Left lobe of liver (tissue), 2 donors: Measurements from ENCODE around the gene MAP2K3. TPM values are rescaled to one million over a fixed set of nuclear protein-coding genes. Genes with fewer than 3 reads are reported as not detected.
"Not testable (repeated sequence)": the region's sequence is repeated elsewhere in the genome, so short reads cannot be mapped to it uniquely, and the experiment has no call there.

Experiments used
- ATAC-seq: fragments of 200-7000 bp; cut with Tn5 transposase; one replicate; pipeline ENCODE4 v1.9.1; 2020; ENCODE audit warnings: mild to moderate bottlenecking, moderate library complexity
- DNase-seq: peaks from one replicate; pipeline ENCODE4 v3.0.0-alpha.2; 2020; ENCODE audit warnings: low spot score
- total RNA-seq: library from RNA; stranded (reverse); gene quantifications from one replicate; pipeline ENCODE4 v1.2.1, GENCODE V29; 2021
- donor health status: DM: no; HTN: no; CAD: no; lungs with moderate emphysema.
- donor health status: DM: no; HTN: yes; CAD: no.

Gene MAP2K3
- total RNA-seq, 1 donor from 2014 or later: 71.5 TPM

DNA sequence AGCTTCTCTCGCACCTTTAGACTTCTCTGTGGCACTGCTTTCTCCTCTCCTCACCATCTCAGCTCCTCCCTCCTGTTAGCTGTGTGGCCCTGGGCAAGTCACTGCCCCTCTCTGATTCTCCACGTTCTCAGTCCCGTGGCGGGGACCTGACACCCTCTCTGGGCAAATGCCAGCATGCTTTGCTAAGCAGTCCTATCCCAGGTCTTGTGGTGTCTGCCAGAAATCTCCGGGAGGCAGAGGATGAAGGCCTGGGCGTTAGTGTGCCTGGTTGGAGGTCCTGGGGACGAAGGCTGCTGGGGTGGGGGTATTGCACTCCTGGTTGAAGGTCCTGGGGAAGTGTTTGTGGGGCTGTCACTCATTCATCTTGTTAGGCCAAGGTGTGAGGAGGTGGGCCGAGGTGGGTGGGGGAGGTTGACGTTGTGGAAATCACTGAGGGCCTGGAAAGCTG, 37.3 kb downstream of the MAP2K3 start:
- not testable (repeated sequence) for ATAC-seq, DNase-seq

GRCh38 chr17:21323257-21324111, 39.0 kb downstream of the MAP2K3 start:
- ATAC-seq, DNase-seq: not testable (repeated sequence)

DNA sequence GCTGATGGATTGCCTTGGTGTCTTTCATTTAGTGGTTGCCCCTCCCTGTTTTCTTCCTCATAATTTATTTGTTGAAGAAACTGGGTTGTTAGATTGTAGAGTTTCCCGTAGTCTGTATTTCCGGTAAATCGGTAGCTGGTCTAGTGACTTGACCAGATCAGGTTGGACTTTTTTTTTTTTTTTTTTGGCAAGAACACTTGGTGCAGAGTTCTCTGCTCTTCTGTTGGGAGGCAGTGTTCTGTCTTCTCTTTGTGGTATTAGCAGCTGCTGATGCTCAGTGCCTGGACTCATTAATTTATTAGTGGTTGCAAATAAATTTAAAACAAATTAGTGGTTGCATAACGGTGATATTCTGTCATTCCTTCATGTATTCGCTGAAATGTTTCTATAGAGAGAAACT, 40.2 kb downstream of the MAP2K3 start:
- DNase-seq, ATAC-seq: not testable (repeated sequence)

- not testable (repeated sequence) for ATAC-seq, DNase-seq
Measured at GRCh38 chr17:21327921-21328320, 43.4 kb downstream of the MAP2K3 start.

GRCh38 chr17:21328778-21329177, 44.3 kb downstream of the MAP2K3 start:
- DNase-seq, ATAC-seq: not testable (repeated sequence)

DNA sequence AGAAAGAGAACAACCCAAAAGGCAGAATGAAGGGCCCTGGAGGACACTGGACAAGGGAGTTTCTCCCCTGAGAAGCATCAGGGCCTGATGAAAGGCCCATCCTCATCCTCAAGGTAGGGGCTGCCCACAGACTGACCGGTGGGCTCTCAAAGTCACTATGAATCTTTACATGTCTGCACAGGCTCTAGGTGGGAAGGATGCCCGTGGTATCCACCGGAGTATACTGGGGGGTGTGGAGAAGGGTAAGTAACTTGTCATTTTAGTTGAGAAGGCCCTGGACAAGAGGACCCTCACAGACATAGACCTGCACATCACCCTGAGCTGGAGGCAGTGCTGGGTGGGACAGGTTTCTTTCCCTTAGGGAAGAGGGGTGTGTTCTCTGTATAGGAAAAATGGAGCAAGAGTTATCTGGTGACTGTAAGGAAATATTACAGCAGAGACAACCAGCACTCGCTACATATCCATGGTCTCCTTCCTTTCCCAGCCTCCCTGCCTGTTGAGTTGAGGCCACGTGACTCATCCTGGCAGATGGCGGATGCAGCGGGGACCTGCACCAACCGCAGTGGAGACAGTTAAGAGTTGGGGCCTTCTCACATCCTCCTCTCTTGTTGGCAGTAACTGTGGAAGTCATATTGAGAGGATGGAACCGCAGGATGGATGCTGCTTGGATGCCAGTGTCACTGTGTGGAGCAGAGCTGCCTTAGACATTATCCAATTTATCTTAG, 46.1 kb downstream of the MAP2K3 start:
- ATAC-seq: no peak
- DNase-seq: no peak

- not testable (repeated sequence) for ATAC-seq, DNase-seq
Measured at GRCh38 chr17:21336541-21337294, 52.2 kb downstream of the MAP2K3 start.

DNA sequence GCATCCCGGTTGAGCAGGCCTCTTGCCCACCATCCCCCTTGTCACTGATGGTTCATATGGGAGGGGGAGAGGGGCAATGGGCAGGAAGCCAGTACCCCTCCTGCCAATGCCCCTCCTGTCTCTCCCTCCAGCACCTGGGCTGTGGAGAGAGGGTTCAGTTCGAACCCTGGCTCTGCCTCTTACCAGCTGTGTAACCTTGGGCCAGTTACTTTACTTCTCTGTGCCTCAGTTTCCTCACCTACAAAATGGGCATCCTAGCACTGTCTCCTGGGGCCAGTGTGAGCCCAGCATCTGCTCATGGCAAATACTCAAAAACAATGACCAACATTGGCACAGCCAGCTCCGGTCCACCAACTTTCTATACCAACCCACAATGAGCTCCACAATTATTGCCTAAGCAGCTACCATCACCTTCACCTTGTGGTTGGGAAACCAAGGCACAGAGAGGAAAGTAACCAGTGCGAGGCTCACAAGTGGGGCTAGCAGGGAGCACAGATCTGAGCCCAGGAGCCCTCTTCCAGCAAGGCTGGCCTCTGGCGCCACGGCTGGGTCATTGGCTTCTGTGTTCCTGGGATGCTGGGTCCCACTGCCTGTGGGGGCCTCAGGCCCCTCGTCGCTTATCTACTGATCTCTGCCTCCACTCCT, 53.6 kb downstream of the MAP2K3 start:
- DNase-seq, ATAC-seq: not testable (repeated sequence)

DNA sequence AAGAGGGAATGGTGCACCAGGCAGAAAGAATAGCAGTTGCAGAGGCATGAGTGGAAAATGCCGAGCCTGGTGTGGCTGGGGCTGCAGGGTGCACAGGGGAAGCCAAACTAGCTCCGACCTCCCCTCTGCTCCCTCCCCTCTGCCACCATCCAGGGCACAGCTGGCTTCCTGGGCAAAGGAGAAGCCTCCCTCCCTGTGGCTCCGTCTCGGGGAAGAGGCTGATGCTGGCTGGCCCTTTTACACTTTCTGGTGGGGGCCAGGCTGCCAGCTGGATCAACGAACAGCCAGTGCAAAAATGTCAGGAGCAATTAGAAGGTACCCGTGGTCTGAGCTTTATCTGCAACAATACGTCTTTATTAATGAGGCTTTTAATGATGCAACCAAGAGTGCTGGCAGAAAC, 54.5 kb downstream of the MAP2K3 start:
- ATAC-seq (no peak), DNase-seq (no peak)

GRCh38 chr17:21339571-21339970, 55.1 kb downstream of the MAP2K3 start:
- not testable (repeated sequence) for DNase-seq

GRCh38 chr17:21340407-21340806, 55.9 kb downstream of the MAP2K3 start:
- ATAC-seq, DNase-seq: not testable (repeated sequence)

More at GRCh38 chr17:21339571-21339970, 55.1 kb downstream of the MAP2K3 start:
- not testable (repeated sequence) for ATAC-seq

DNA sequence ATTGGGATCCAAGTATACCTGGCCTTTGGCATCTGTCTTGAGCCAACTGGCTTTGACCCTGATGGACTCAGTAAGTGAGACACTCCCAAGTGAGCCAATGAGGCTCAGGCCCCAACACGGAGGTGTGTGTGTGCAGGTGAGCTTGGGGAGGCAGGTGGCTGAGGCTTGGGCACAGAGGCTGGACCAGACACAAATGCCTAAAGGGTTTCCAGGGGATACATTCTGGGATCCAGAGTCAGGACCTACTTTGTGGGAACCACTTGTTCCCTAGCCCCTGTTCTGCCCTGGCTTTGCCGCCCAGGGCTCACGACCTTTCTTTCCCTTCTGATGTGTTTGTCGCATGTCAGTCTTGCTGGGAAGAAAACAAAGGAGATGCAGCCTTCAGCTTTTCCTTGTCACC, 56.8 kb downstream of the MAP2K3 start:
- DNase-seq, ATAC-seq: not testable (repeated sequence)

GRCh38 chr17:21341925-21342540, 57.5 kb downstream of the MAP2K3 start:
- ATAC-seq, DNase-seq: not testable (repeated sequence)

- DNase-seq, ATAC-seq: not testable (repeated sequence)
Measured at GRCh38 chr17:21343061-21343949, 58.8 kb downstream of the MAP2K3 start.

DNA sequence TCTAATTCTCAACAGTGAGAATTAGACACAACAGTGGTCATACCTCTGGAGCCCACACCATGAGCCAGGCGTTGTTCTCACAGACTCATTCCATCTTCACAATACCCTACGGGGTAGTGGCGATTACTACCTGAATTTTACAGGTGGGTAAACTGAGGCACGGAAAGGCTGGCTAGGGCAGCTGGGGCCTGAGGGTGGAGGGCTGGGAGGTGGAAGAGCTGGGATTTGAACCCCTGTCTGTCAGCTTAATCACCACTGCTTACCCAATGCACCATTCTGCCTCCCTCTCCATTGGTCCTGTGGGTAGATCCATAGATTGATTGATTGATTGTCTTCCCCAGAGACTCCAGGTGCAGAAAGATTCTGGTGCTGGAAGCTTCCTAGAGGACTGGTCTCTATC, 60.3 kb downstream of the MAP2K3 start:
- ATAC-seq, DNase-seq: not testable (repeated sequence)

GRCh38 chr17:21345236-21345635, 60.7 kb downstream of the MAP2K3 start:
- no peak for DNase-seq
- ATAC-seq: no peak

DNA sequence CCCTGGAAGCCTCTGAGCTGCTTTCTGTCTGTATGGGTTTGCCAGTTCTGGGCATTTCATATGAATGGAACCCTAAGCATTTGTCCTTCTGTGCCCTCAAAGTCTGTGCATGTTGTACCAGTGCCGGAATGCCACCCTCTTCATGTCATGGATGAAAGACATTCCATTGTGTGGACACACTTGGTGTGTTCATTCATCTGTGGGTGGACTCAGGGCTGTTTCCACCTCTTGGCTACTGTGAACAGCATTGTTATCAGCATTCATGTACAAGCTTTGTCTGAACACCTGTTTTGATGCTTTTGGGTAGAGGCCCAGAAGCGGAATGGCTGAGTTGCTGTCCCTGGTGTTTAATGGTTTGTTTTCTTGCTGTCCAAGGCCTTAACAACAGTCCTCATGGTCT, 61.6 kb downstream of the MAP2K3 start:
- ATAC-seq, DNase-seq: not testable (repeated sequence)

DNA sequence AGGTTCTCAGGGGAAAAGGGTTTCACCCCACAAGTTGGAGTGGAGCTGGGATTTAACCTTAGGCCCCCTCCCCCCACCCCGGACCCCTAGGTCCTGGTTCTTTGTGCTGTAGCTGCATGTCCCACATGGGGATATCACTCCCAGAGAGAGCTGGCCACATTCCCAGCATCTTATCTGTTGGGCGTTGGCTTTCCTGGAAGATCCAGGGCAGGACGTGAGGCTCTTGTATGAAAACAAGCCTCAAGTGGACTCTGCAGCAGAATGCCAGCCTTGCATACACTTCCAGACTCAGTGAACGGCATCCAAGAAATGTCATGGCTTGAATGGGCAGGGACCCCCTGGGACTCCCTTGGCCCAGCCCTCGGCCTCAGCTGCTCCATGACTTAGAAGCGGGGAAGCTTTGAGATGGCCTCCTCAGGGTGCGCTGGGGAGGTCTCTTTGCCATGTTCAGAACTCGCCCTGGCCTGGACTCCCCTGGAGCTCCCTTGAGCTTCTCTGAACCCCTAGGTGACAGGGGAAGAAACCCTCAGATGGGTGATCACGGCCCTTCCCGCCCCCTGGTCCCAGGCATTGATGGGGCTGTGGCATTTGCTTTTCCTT, 62.2 kb downstream of the MAP2K3 start:
- ATAC-seq: peak; percentile 41
- not testable (repeated sequence) for DNase-seq
